ENCODE results near the gene ARMC2.

The ARMC2 gene

GRCh38 chr6:108831104-108831503 lies 17.1 kb upstream of the ARMC2 start:
- H3K4me3 ChIP-seq (ENCODE audit: low read depth, low read length) = no peak overlapping the region
- TF ChIP-seq CTCF (IDR thresholded peaks at IDR 0.05; ENCODE audit: low read depth, low read length) = no peak

GRCh38 chr6:108832738-108833137 lies 15.5 kb upstream of the ARMC2 start:
- TF ChIP-seq CTCF (IDR thresholded peaks at IDR 0.05; ENCODE audit: low read depth, low read length) = no peak
- no peak overlapping the region for H3K4me3 ChIP-seq (ENCODE audit: low read depth, low read length)
- no peak for DNase-seq (ENCODE audit: low read depth, low spot score)
- in situ Hi-C loops (cut with HindIII; ENCODE audit: low sequenced_read_pairs) = no loop called here

More at GRCh38 chr6:108831104-108831503, 17.1 kb upstream of the ARMC2 start:
- DNase-seq (ENCODE audit: low read depth, low spot score) = no peak
- in situ Hi-C loops (cut with HindIII; ENCODE audit: low sequenced_read_pairs) = no loop called here

GRCh38 chr6:108835218-108835850 lies 12.9 kb upstream of the ARMC2 start:
- peak; percentile 77 for DNase-seq (ENCODE audit: low read depth, low spot score)
- peak; percentile 94 for TF ChIP-seq CTCF (IDR thresholded peaks at IDR 0.05; ENCODE audit: low read depth, low read length)
- in situ Hi-C loops (cut with HindIII; ENCODE audit: low sequenced_read_pairs) = no loop called here
- H3K4me3 ChIP-seq (ENCODE audit: low read depth, low read length) = no peak overlapping the region

GRCh38 chr6:108836061-108836460 lies 12.2 kb upstream of the ARMC2 start:
- no peak overlapping the region for H3K4me3 ChIP-seq (ENCODE audit: low read depth, low read length)
- TF ChIP-seq CTCF (IDR thresholded peaks at IDR 0.05; ENCODE audit: low read depth, low read length) = no peak
- in situ Hi-C loops (cut with HindIII; ENCODE audit: low sequenced_read_pairs) = no loop called here
- no peak for DNase-seq (ENCODE audit: low read depth, low spot score)

- no peak for DNase-seq (ENCODE audit: low read depth, low spot score)
- TF ChIP-seq CTCF (IDR thresholded peaks at IDR 0.05; ENCODE audit: low read depth, low read length) = no peak
- in situ Hi-C loops (cut with HindIII; ENCODE audit: low sequenced_read_pairs) = no loop called here
- no peak overlapping the region for H3K4me3 ChIP-seq (ENCODE audit: low read depth, low read length)
Observed at GRCh38 chr6:108837236-108837971, 10.8 kb upstream of the ARMC2 start.

- in situ Hi-C loops (cut with HindIII; ENCODE audit: low sequenced_read_pairs) = no loop called here
- peak; percentile 21 for DNase-seq (ENCODE audit: low read depth, low spot score)
- peak; percentile 38 for TF ChIP-seq CTCF (IDR thresholded peaks at IDR 0.05; ENCODE audit: low read depth, low read length)
- H3K4me3 ChIP-seq (ENCODE audit: low read depth, low read length) = no peak overlapping the region
Observed at GRCh38 chr6:108838101-108838717, 10.0 kb upstream of the ARMC2 start.

Measured in astrocyte of the spinal cord (primary cell).